ENCODE measurements around the gene PALD1.

- no peak for TF ChIP-seq REST (IDR thresholded peaks at IDR 0.05; ENCODE audit: unreplicated experiment)
- no peak for TF ChIP-seq JUNB (IDR thresholded peaks at IDR 0.05; ENCODE audit: unreplicated experiment)
- TF ChIP-seq, protein P1, sequence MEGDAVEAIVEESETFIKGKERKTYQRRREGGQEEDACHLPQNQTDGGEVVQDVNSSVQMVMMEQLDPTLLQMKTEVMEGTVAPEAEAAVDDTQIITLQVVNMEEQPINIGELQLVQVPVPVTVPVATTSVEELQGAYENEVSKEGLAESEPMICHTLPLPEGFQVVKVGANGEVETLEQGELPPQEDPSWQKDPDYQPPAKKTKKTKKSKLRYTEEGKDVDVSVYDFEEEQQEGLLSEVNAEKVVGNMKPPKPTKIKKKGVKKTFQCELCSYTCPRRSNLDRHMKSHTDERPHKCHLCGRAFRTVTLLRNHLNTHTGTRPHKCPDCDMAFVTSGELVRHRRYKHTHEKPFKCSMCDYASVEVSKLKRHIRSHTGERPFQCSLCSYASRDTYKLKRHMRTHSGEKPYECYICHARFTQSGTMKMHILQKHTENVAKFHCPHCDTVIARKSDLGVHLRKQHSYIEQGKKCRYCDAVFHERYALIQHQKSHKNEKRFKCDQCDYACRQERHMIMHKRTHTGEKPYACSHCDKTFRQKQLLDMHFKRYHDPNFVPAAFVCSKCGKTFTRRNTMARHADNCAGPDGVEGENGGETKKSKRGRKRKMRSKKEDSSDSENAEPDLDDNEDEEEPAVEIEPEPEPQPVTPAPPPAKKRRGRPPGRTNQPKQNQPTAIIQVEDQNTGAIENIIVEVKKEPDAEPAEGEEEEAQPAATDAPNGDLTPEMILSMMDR (conservative IDR thresholded peaks at IDR 0.05; ENCODE audit: low read depth in 2 of 2): no peak
- TF ChIP-seq POLR2AphosphoS5 (IDR thresholded peaks at IDR 0.05; ENCODE audit: low read depth): no peak
- no peak for TF ChIP-seq EZH2 (IDR thresholded peaks at IDR 0.05; ENCODE audit: low read depth, unreplicated experiment)
- no peak for TF ChIP-seq EZH2phosphoT487 (IDR thresholded peaks at IDR 0.05; ENCODE audit: unreplicated experiment)
- no peak for TF ChIP-seq CREB1 (CRISPR knock-in tag; IDR thresholded peaks at IDR 0.05; ENCODE audit: low read depth)
- TF ChIP-seq, protein P2, sequence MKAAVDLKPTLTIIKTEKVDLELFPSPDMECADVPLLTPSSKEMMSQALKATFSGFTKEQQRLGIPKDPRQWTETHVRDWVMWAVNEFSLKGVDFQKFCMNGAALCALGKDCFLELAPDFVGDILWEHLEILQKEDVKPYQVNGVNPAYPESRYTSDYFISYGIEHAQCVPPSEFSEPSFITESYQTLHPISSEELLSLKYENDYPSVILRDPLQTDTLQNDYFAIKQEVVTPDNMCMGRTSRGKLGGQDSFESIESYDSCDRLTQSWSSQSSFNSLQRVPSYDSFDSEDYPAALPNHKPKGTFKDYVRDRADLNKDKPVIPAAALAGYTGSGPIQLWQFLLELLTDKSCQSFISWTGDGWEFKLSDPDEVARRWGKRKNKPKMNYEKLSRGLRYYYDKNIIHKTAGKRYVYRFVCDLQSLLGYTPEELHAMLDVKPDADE (IDR thresholded peaks at IDR 0.05): no peak
- TF ChIP-seq ZNF114 (CRISPR knock-in tag; IDR thresholded peaks at IDR 0.05): no peak
- TF ChIP-seq ZNF331 (CRISPR knock-in tag; IDR thresholded peaks at IDR 0.05; ENCODE audit: low read depth): no peak
- TF ChIP-seq NANOG (IDR thresholded peaks at IDR 0.05; ENCODE audit: borderline replicate concordance): no peak
- TF ChIP-seq, protein P3, sequence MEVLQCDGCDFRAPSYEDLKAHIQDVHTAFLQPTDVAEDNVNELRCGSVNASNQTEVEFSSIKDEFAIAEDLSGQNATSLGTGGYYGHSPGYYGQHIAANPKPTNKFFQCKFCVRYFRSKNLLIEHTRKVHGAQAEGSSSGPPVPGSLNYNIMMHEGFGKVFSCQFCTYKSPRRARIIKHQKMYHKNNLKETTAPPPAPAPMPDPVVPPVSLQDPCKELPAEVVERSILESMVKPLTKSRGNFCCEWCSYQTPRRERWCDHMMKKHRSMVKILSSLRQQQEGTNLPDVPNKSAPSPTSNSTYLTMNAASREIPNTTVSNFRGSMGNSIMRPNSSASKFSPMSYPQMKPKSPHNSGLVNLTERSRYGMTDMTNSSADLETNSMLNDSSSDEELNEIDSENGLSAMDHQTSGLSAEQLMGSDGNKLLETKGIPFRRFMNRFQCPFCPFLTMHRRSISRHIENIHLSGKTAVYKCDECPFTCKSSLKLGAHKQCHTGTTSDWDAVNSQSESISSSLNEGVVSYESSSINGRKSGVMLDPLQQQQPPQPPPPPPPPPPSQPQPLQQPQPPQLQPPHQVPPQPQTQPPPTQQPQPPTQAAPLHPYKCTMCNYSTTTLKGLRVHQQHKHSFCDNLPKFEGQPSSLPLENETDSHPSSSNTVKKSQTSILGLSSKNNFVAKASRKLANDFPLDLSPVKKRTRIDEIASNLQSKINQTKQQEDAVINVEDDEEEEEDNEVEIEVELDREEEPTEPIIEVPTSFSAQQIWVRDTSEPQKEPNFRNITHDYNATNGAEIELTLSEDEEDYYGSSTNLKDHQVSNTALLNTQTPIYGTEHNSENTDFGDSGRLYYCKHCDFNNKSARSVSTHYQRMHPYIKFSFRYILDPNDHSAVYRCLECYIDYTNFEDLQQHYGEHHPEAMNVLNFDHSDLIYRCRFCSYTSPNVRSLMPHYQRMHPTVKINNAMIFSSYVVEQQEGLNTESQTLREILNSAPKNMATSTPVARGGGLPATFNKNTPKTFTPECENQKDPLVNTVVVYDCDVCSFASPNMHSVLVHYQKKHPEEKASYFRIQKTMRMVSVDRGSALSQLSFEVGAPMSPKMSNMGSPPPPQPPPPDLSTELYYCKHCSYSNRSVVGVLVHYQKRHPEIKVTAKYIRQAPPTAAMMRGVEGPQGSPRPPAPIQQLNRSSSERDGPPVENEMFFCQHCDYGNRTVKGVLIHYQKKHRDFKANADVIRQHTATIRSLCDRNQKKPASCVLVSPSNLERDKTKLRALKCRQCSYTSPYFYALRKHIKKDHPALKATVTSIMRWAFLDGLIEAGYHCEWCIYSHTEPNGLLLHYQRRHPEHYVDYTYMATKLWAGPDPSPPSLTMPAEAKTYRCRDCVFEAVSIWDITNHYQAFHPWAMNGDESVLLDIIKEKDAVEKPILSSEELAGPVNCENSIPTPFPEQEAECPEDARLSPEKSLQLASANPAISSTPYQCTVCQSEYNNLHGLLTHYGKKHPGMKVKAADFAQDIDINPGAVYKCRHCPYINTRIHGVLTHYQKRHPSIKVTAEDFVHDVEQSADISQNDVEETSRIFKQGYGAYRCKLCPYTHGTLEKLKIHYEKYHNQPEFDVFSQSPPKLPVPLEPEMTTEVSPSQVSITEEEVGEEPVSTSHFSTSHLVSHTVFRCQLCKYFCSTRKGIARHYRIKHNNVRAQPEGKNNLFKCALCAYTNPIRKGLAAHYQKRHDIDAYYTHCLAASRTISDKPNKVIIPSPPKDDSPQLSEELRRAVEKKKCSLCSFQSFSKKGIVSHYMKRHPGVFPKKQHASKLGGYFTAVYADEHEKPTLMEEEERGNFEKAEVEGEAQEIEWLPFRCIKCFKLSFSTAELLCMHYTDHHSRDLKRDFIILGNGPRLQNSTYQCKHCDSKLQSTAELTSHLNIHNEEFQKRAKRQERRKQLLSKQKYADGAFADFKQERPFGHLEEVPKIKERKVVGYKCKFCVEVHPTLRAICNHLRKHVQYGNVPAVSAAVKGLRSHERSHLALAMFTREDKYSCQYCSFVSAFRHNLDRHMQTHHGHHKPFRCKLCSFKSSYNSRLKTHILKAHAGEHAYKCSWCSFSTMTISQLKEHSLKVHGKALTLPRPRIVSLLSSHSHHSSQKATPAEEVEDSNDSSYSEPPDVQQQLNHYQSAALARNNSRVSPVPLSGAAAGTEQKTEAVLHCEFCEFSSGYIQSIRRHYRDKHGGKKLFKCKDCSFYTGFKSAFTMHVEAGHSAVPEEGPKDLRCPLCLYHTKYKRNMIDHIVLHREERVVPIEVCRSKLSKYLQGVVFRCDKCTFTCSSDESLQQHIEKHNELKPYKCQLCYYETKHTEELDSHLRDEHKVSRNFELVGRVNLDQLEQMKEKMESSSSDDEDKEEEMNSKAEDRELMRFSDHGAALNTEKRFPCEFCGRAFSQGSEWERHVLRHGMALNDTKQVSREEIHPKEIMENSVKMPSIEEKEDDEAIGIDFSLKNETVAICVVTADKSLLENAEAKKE (CRISPR knock-in tag; IDR thresholded peaks at IDR 0.05): no peak
- no peak for TF ChIP-seq STAT1 (IDR thresholded peaks at IDR 0.05; ENCODE audit: unreplicated experiment)
Observed at GRCh38 chr10:70523057-70523456, 44.5 kb downstream of the PALD1 start.
